A673 (cell line): ENCODE results near the gene CLDN20.

Experiments
- CTCF ChIP-seq: fragments of 300-800, 200-600 bp; sonication (generic); conservative IDR thresholded peaks from 2 replicates; pipeline ENCODE4 v1.5.1; 2017; ENCODE audit warnings: low read depth, mild to moderate bottlenecking, antibody characterized with exemption, low read length, moderate library complexity, mixed read lengths
- EZH2 ChIP-seq: fragments of 200-600 bp; sonication (generic); IDR thresholded peaks from 2 replicates; pipeline ENCODE4 v1.6.1; 2017; ENCODE audit warnings: borderline replicate concordance, low read depth, mild to moderate bottlenecking, mixed read lengths, antibody characterized with exemption, low read length; ENCODE audit not compliant: poor library complexity, severe bottlenecking

- TF ChIP-seq CTCF, result no peak
- no peak for TF ChIP-seq EZH2
Observed at GRCh38 chr6:155265843-155266535, 2.2 kb downstream of the CLDN20 start.
